Kidney (tissue), 14 donors: ENCODE measurements around the gene YIF1A. TPM values are rescaled to one million over a fixed set of nuclear protein-coding genes. Genes with fewer than 3 reads are reported as not detected.

Experiments
- DNase-seq, 5 donors: peaks; one replicate each; pipeline ENCODE4 v3.0.0-alpha.2; 2013 to 2020
- FAIRE-seq: peaks from 2 replicates; lab custom pipeline; 2012; peaks lifted over from hg19 to GRCh38; lab: Jason Lieb, UNC
- H3K27ac ChIP-seq, 2 donors: one replicate each; pipeline ENCODE4 v1.7.0; 2013; ENCODE audit warnings: low read depth in 2 of 2, low read length in 2 of 2, inconsistent platforms in 1 of 2
- H3K27me3 ChIP-seq: one replicate; pipeline ENCODE4 v1.7.1; 2013; ENCODE audit warnings: low read length, inconsistent platforms; ENCODE audit not compliant: control insufficient read depth, insufficient read depth
- H3K36me3 ChIP-seq, 3 donors: one replicate each; pipeline versions ENCODE4 v1.7.0 to v1.7.1; 2013; ENCODE audit warnings: low read length in 3 of 3, control low read depth in 1 of 3, inconsistent platforms in 1 of 3; ENCODE audit not compliant: insufficient read depth in 3 of 3, control insufficient read depth in 2 of 3
- H3K4me1 ChIP-seq, 3 donors: one replicate each; pipeline versions ENCODE4 v1.7.0 to v1.7.1; 2013; ENCODE audit warnings: low read length in 3 of 3, inconsistent platforms in 1 of 3, low read depth in 1 of 3; ENCODE audit not compliant: control insufficient read depth in 2 of 3, insufficient read depth in 2 of 3
- H3K4me3 ChIP-seq, 3 donors: one replicate each; pipeline versions ENCODE4 v1.7.0 to v1.8.1; 2013; ENCODE audit warnings: low read length in 3 of 3, control low read depth in 1 of 3, inconsistent platforms in 1 of 3
- H3K9ac ChIP-seq, 3 donors: one replicate each; pipeline versions ENCODE4 v1.7.0 to v1.7.1; 2013; ENCODE audit warnings: low read length in 3 of 3, control low read depth in 1 of 3, inconsistent platforms in 1 of 3
- H3K9me3 ChIP-seq, 3 donors: one replicate each; pipeline versions ENCODE4 v1.7.0 to v1.7.1; 2013; ENCODE audit warnings: low read length in 3 of 3, control low read depth in 1 of 3, inconsistent platforms in 1 of 3; ENCODE audit not compliant: control insufficient read depth in 2 of 3, insufficient read depth in 1 of 3
- intact Hi-C: fragments of 100-400 bp; cut with DNase I; formaldehyde crosslinking; loops from one replicate; pipeline ENCODE4 v1.11.1; 2022
- polyA plus RNA-seq: library from polyadenylated mRNA; stranded (reverse); fragments of 350-450 nt; fragmentation: Illumina TruSeq; extraction: RNeasy Lipid Tissue Mini Kit (QIAGEN cat#74804); gene quantifications from one replicate; pipeline ENCODE4 v1.2.3, GENCODE V29; 2014; ENCODE audit warnings: low read depth, low replicate concordance; ENCODE audit not compliant: insufficient read depth
- total RNA-seq: library from RNA; stranded (reverse); fragmentation: NEBNext Ultra II Directional; extraction: Animal tissue kit (Norgen Biotek cat#: 25700); gene quantifications from one replicate; pipeline ENCODE4 v1.2.1, GENCODE V29; 2021
- TF ChIP-seq, protein P1 (sequence below): IDR thresholded peaks from 3 replicates; pipeline ENCODE4 v1.5.1; 2012; ENCODE audit warnings: mild to moderate bottlenecking, moderate library complexity, borderline replicate concordance; ENCODE audit not compliant: insufficient read depth; ENCODE audit errors: extremely low read depth
- donor health status: control.
- donor health status: control.
- donor health status: control.
- donor health status: control.
- donor health status: control.
- donor health status: DM: yes; HTN: yes; CAD: no.
- donor health status: Normal renal cell carcinoma (clear cell type).

YIF1A gene
- total and polyA plus RNA-seq, 2 donors from 2014 or later, result 92.1 to 115 TPM

DNA sequence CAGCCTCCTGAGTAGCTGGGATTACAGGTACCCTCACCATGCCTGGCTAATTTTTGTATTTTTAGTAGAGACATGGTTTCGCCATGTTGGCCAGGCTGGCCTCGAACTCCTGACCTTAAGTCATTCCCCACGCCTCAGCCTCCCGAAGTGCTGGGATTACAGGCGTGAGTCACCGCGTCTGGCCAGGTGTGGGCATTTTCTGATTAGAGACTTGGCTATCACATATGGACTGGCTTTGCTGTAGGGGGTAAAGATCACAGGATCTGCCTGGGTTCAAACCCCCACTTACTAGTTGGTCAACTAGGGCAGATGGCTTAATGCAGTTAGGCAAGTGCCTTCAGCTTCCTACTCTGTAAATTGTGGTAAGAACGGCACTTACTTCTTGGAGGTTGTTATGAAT, 21.4 kb upstream of the YIF1A start:
- TF ChIP-seq, protein P1, sequence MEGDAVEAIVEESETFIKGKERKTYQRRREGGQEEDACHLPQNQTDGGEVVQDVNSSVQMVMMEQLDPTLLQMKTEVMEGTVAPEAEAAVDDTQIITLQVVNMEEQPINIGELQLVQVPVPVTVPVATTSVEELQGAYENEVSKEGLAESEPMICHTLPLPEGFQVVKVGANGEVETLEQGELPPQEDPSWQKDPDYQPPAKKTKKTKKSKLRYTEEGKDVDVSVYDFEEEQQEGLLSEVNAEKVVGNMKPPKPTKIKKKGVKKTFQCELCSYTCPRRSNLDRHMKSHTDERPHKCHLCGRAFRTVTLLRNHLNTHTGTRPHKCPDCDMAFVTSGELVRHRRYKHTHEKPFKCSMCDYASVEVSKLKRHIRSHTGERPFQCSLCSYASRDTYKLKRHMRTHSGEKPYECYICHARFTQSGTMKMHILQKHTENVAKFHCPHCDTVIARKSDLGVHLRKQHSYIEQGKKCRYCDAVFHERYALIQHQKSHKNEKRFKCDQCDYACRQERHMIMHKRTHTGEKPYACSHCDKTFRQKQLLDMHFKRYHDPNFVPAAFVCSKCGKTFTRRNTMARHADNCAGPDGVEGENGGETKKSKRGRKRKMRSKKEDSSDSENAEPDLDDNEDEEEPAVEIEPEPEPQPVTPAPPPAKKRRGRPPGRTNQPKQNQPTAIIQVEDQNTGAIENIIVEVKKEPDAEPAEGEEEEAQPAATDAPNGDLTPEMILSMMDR, result no peak
- Histone ChIP-seq H3K9me3 (no peaks in the 10 kb centered on the region), H3K9ac (no peak overlapping the region), H3K4me3 (no peak overlapping the region), H3K36me3 (no peaks in the 10 kb centered on the region), H3K27me3 (no peaks in the 10 kb centered on the region), H3K27ac (no peak overlapping the region), H3K4me1 (peaks cover 0 to 3% (median 0%) of the 10 kb centered on the region in 3 donors)
- intact Hi-C loops, result no loop called here
- FAIRE-seq (no peak), DNase-seq (no peak)

- Histone ChIP-seq H3K27ac (no peak overlapping the region), H3K36me3 (no peaks in the 10 kb centered on the region), H3K4me1 (peaks cover 0 to 3% (median 0%) of the 10 kb centered on the region in 3 donors), H3K9ac (no peak overlapping the region), H3K9me3 (no peaks in the 10 kb centered on the region), H3K4me3 (no peak overlapping the region), H3K27me3 (no peaks in the 10 kb centered on the region)
- TF ChIP-seq, protein P1, result no peak
- FAIRE-seq (no peak), DNase-seq (no peak)
- intact Hi-C loops, result no loop called here
These were observed 20.5 kb upstream of the YIF1A start for GRCh38 chr11:66309475-66309874.

DNA sequence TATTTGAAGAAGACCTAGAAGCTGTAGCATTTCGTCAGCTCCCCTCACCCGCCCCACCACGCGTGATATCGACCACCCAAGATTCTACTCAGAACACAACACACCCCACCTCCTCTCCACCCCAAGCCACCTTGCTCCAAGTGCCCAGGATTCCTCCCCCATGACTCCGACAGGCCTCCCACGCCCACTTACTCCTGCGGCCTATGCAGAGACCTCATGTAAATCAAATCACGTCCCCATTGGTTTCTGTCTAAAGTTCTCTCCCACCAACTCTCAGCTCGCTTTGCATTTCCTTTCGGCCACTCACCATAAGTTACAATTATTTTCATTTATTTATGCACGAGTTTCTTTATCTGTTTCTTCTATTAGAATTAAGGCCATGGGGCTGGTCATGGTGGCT, 13.7 kb upstream of the YIF1A start:
- H3K27ac ChIP-seq, result no peak overlapping the region
- no peaks in the 10 kb centered on the region for H3K36me3 ChIP-seq
- FAIRE-seq (no peak), DNase-seq (no peak)
- H3K9me3 ChIP-seq, result no peaks in the 10 kb centered on the region
- H3K4me1 ChIP-seq, result no peaks in the 10 kb centered on the region
- intact Hi-C loops, result no loop called here
- TF ChIP-seq, protein P1, result no peak
- no peak overlapping the region for H3K9ac ChIP-seq
- H3K4me3 ChIP-seq, result no peak overlapping the region
- no peaks in the 10 kb centered on the region for H3K27me3 ChIP-seq

DNA sequence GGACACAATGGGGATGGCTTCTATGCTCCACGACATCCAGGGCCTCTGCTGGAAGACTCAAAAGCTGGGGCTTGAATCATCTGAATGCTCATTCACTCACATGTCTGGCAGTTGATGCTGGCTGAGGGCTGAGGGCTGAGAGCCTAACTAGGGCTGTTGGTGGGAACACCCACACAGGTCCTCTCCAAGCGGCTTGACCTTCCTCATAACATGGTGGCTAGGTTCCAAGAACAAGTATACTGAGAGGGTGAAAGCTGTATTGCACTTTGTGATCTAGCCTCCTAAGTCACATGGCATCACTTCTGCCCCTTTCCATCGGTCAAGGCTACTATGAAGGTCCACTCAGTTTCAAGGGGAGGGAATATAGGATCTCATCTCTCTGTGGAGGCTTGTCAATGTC, 10.2 kb upstream of the YIF1A start:
- Histone ChIP-seq H3K36me3 (no peaks in the 10 kb centered on the region), H3K27me3 (no peaks in the 10 kb centered on the region), H3K4me3 (no peak overlapping the region), H3K4me1 (no peaks in the 10 kb centered on the region), H3K27ac (no peak overlapping the region), H3K9ac (no peak overlapping the region), H3K9me3 (no peaks in the 10 kb centered on the region)
- DNase-seq (no peak), FAIRE-seq (no peak)
- TF ChIP-seq, protein P1, result no peak
- intact Hi-C loops, result no loop called here
